ENCODE measurements around the gene ABL2.
"Not testable (repeated sequence)": the region's sequence is repeated elsewhere in the genome, so short reads cannot be mapped to it uniquely, and the experiment has no call there.

Gene ABL2

GRCh38 chr1:179253286-179253972 is 24.0 kb upstream of the ABL2 start:
- TF ChIP-seq CTCF (IDR thresholded peaks at IDR 0.05; ENCODE audit: low read depth, low read length): no peak
- no peak overlapping the region for H3K4me3 ChIP-seq (ENCODE audit: low read depth, low read length)
- no peak for DNase-seq (ENCODE audit: low read depth, low spot score)
- in situ Hi-C loops (cut with HindIII; ENCODE audit: low sequenced_read_pairs): no loop called here

- DNase-seq (ENCODE audit: low read depth, low spot score): no peak
- in situ Hi-C loops (cut with HindIII; ENCODE audit: low sequenced_read_pairs): no loop called here
- H3K4me3 ChIP-seq (ENCODE audit: low read depth, low read length): no peak overlapping the region
- TF ChIP-seq CTCF (IDR thresholded peaks at IDR 0.05; ENCODE audit: low read depth, low read length): no peak
Measured at GRCh38 chr1:179252606-179253005, 23.1 kb upstream of the ABL2 start.

GRCh38 chr1:179251675-179252074 is 22.2 kb upstream of the ABL2 start:
- peak; percentile 48 for TF ChIP-seq CTCF (IDR thresholded peaks at IDR 0.05; ENCODE audit: low read depth, low read length)
- in situ Hi-C loops (cut with HindIII; ENCODE audit: low sequenced_read_pairs): no loop called here
- no peak overlapping the region for H3K4me3 ChIP-seq (ENCODE audit: low read depth, low read length)
- peak; percentile 49 for DNase-seq (ENCODE audit: low read depth, low spot score)

GRCh38 chr1:179247923-179248322 is 18.4 kb upstream of the ABL2 start:
- H3K4me3 ChIP-seq (ENCODE audit: low read depth, low read length): no peak overlapping the region
- DNase-seq (ENCODE audit: low read depth, low spot score): no peak
- in situ Hi-C loops (cut with HindIII; ENCODE audit: low sequenced_read_pairs): no loop called here
- TF ChIP-seq CTCF (IDR thresholded peaks at IDR 0.05; ENCODE audit: low read depth, low read length): no peak

GRCh38 chr1:179245426-179245825 is 15.9 kb upstream of the ABL2 start:
- in situ Hi-C loops (cut with HindIII; ENCODE audit: low sequenced_read_pairs); DNase-seq (ENCODE audit: low read depth, low spot score): not testable (repeated sequence)

GRCh38 chr1:179241530-179242097 is 12.1 kb upstream of the ABL2 start:
- DNase-seq (ENCODE audit: low read depth, low spot score): no peak
- in situ Hi-C loops (cut with HindIII; ENCODE audit: low sequenced_read_pairs): no loop called here
- H3K4me3 ChIP-seq (ENCODE audit: low read depth, low read length): no peak overlapping the region
- no peak for TF ChIP-seq CTCF (IDR thresholded peaks at IDR 0.05; ENCODE audit: low read depth, low read length)

More at GRCh38 chr1:179245426-179245825, 15.9 kb upstream of the ABL2 start:
- not testable (repeated sequence) for H3K4me3 ChIP-seq (ENCODE audit: low read depth, low read length)

GRCh38 chr1:179237222-179237621 is 7.7 kb upstream of the ABL2 start:
- TF ChIP-seq CTCF (IDR thresholded peaks at IDR 0.05; ENCODE audit: low read depth, low read length): no peak
- H3K4me3 ChIP-seq (ENCODE audit: low read depth, low read length): no peak overlapping the region
- no peak for DNase-seq (ENCODE audit: low read depth, low spot score)
- in situ Hi-C loops (cut with HindIII; ENCODE audit: low sequenced_read_pairs): no loop called here
